ENCODE results near the gene SRSF7.
"Not testable (repeated sequence)": the region's sequence is repeated elsewhere in the genome, so short reads cannot be mapped to it uniquely, and the experiment has no call there.

Gene SRSF7

GRCh38 chr2:38720613-38721241 is 30.4 kb downstream of the SRSF7 start:
- no peak overlapping the region for H3K4me3 ChIP-seq (ENCODE audit: low read depth, low read length)
- TF ChIP-seq CTCF (conservative IDR thresholded peaks at IDR 0.05; ENCODE audit: low read depth, low read length) = no peak
- DNase-seq (ENCODE audit: low read depth) = peak; percentile 100

DNA sequence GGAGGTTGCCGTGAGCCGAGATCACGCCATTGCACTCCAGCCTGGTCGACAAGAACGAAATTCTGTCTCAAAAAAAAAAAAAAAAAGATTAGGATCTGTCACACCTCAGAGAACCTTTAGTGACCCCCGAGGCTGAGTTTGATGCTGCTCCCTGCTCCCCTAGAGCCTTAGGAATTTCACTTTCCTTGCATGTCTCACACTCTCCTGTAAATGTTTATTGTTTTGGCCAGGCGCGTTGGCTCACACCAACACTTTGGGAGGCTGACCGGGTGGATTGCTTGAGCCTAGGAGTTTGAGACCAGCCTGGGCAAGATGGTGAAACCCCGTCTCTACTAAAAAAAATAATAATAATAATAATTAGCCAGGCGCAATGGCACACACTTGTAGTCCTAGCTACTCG is 31.5 kb downstream of the SRSF7 start:
- no peak overlapping the region for H3K4me3 ChIP-seq (ENCODE audit: low read depth, low read length)
- DNase-seq (ENCODE audit: low read depth) = no peak
- TF ChIP-seq CTCF (conservative IDR thresholded peaks at IDR 0.05; ENCODE audit: low read depth, low read length) = no peak

DNA sequence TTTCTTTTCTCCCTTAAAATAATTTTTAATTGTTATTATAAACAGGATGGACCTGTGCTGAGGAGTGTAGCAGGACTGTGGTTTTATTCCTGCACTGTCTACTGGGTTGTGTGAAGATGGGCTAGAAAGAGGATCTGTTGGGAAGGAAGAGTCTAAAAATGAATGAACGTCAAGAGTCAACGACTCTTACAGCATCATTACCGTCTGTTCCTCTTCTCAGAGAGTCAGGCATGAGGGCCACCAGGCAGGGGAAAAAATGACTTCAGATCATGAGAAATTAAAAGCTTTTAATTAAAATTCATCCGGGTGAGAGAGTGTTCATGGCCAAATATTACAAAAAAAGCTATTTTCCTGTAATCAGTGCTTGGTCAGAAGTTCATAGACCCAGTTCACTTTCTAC is 32.6 kb downstream of the SRSF7 start:
- no peak for TF ChIP-seq CTCF (conservative IDR thresholded peaks at IDR 0.05; ENCODE audit: low read depth, low read length)
- H3K4me3 ChIP-seq (ENCODE audit: low read depth, low read length) = no peak overlapping the region
- no peak for DNase-seq (ENCODE audit: low read depth)

- TF ChIP-seq CTCF (conservative IDR thresholded peaks at IDR 0.05; ENCODE audit: low read depth, low read length) = peak; percentile 32
- DNase-seq (ENCODE audit: low read depth) = peak; percentile 97
- H3K4me3 ChIP-seq (ENCODE audit: low read depth, low read length) = no peak overlapping the region
These were observed 35.0 kb downstream of the SRSF7 start for GRCh38 chr2:38716185-38716584.

GRCh38 chr2:38714941-38715340 is 36.2 kb downstream of the SRSF7 start:
- DNase-seq (ENCODE audit: low read depth); H3K4me3 ChIP-seq (ENCODE audit: low read depth, low read length): not testable (repeated sequence)

DNA sequence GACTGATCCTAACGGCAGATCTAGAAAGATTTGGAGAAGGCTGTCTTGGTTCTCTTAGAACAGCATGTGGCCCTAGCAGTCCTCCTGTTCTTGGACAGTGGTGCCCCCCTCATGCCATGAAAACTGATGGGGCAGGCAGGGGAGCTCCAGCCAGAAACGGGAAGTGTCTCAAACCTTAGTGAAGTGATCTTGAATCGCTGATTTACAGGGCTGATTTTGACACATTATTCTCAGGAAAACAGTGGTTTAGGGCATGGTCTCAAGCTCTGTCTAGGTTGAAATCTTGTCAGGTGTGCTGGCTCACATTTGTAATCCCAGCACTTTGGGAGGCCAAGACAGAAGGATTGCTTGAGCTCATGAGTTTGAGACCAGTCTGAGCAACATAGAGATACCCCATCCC is 37.8 kb downstream of the SRSF7 start:
- no peak for TF ChIP-seq CTCF (conservative IDR thresholded peaks at IDR 0.05; ENCODE audit: low read depth, low read length)
- DNase-seq (ENCODE audit: low read depth) = no peak
- H3K4me3 ChIP-seq (ENCODE audit: low read depth, low read length) = no peak overlapping the region

DNA sequence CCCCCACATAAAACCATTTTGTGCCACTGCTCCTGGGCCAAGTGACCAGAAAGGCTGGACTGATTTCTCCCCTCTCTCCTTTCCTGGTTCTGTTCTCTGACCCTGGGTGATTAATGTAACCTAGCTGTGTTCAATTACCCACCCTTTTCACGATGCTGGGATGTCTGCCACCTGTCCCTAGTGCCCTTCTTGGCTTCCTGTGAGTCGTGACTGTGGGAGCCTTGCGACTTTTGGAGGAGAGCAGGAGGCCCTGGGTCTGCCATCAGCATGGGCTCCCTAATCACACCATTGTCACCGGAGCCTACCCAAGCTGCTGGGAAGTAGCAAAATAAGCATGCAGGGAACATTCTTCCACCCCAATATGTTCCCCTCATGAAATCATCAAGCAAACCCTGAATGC is 38.3 kb downstream of the SRSF7 start:
- TF ChIP-seq CTCF (conservative IDR thresholded peaks at IDR 0.05; ENCODE audit: low read depth, low read length) = no peak
- DNase-seq (ENCODE audit: low read depth) = no peak
- no peak overlapping the region for H3K4me3 ChIP-seq (ENCODE audit: low read depth, low read length)
